ENCODE data around the gene SPTLC3.

GRCh38 chr20:13131688-13132087, 122.9 kb downstream of the SPTLC3 start:
- TF ChIP-seq TAF1 (IDR thresholded peaks at IDR 0.05; ENCODE audit: borderline replicate concordance, insufficient read depth, low read length) (no peak), REST (IDR thresholded peaks at IDR 0.05; ENCODE audit: insufficient read depth in 1 of 2, low read depth in 2 of 2, low read length in 2 of 2) (no peak), POLR2AphosphoS5 (IDR thresholded peaks at IDR 0.05; ENCODE audit: low read depth, low read length) (no peak), SIN3A (IDR thresholded peaks at IDR 0.05; ENCODE audit: borderline replicate concordance, insufficient read depth, low read length) (no peak), FOXP2 (optimal IDR thresholded peaks at IDR 0.05; ENCODE audit: borderline replicate concordance, extremely low read depth, extremely low read length, insufficient read depth) (no peak)

Data from PFSK-1 (cell line).